Suppressor macrophage treated with lipopolysaccharide for 4 hours (primary cell): ENCODE measurements around the gene ACBD6.

Experiments
- DNase-seq: peaks from one replicate; pipeline ENCODE4 v3.0.0-alpha.2; 2020

The ACBD6 gene

GRCh38 chr1:180524915-180525714 lies 22.7 kb upstream of the ACBD6 start:
- DNase-seq: no peak

GRCh38 chr1:180524160-180524914 lies 22.0 kb upstream of the ACBD6 start:
- DNase-seq: no peak

GRCh38 chr1:180522213-180522515 lies 19.8 kb upstream of the ACBD6 start:
- DNase-seq: no peak

- DNase-seq: no peak
These were observed 19.3 kb upstream of the ACBD6 start for GRCh38 chr1:180521474-180522212.

- no peak for DNase-seq
These were observed 17.5 kb upstream of the ACBD6 start for GRCh38 chr1:180519846-180520245.

- DNase-seq: peak; percentile 76
These were observed 13.5 kb upstream of the ACBD6 start for GRCh38 chr1:180515857-180516388.

- no peak for DNase-seq
These were observed 13.0 kb upstream of the ACBD6 start for GRCh38 chr1:180515364-180515763.

- no peak for DNase-seq
These were observed 11.2 kb upstream of the ACBD6 start for GRCh38 chr1:180513531-180513930.

- no peak for DNase-seq
These were observed 8.5 kb upstream of the ACBD6 start for GRCh38 chr1:180510882-180511281.

- DNase-seq: no peak
These were observed 6.3 kb upstream of the ACBD6 start for GRCh38 chr1:180508725-180509097.

GRCh38 chr1:180507795-180508724 lies 5.7 kb upstream of the ACBD6 start:
- no peak for DNase-seq

- no peak for DNase-seq
These were observed 3.5 kb upstream of the ACBD6 start for GRCh38 chr1:180505732-180506335.

GRCh38 chr1:180504186-180504585 lies 1.8 kb upstream of the ACBD6 start:
- no peak for DNase-seq

GRCh38 chr1:180503280-180503862 lies 994 bp upstream of the ACBD6 start:
- DNase-seq: peak; percentile 30

- no peak for DNase-seq
These were observed 464 bp downstream of the ACBD6 start for GRCh38 chr1:180501865-180502360.

- no peak for DNase-seq
These were observed 1.7 kb downstream of the ACBD6 start for GRCh38 chr1:180500689-180501088.

- no peak for DNase-seq
These were observed 3.8 kb downstream of the ACBD6 start for GRCh38 chr1:180498594-180498993.

- DNase-seq: no peak
These were observed 4.6 kb downstream of the ACBD6 start for GRCh38 chr1:180497826-180498225.

- DNase-seq: no peak
These were observed 8.0 kb downstream of the ACBD6 start for GRCh38 chr1:180494370-180494769.

- no peak for DNase-seq
These were observed 12.4 kb downstream of the ACBD6 start for GRCh38 chr1:180489976-180490375.

GRCh38 chr1:180489313-180489712 lies 13.1 kb downstream of the ACBD6 start:
- DNase-seq: no peak
